ENCODE measurements around the gene CASP7.

Gene CASP7

GRCh38 chr10:113712755-113713639, 33.3 kb downstream of the CASP7 start:
- DNase-seq (ENCODE audit: low spot score): no peak

DNA sequence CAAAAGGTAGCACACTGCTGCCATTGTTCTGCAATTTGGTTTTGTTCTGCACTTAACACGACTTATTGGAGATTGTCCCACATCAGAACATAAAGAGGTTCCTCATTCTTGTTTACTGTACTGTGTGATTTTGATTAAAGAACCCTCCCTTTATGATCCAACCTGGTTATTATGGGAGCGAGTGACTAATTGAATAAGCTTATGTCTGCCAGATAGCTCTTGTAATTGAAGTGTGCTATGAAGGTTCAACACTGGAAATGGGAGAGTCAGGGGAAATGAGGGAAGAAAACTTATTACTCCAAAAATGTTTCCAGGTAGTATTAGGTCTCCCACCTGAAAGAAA, 33.9 kb downstream of the CASP7 start:
- DNase-seq (ENCODE audit: low spot score): no peak

DNA sequence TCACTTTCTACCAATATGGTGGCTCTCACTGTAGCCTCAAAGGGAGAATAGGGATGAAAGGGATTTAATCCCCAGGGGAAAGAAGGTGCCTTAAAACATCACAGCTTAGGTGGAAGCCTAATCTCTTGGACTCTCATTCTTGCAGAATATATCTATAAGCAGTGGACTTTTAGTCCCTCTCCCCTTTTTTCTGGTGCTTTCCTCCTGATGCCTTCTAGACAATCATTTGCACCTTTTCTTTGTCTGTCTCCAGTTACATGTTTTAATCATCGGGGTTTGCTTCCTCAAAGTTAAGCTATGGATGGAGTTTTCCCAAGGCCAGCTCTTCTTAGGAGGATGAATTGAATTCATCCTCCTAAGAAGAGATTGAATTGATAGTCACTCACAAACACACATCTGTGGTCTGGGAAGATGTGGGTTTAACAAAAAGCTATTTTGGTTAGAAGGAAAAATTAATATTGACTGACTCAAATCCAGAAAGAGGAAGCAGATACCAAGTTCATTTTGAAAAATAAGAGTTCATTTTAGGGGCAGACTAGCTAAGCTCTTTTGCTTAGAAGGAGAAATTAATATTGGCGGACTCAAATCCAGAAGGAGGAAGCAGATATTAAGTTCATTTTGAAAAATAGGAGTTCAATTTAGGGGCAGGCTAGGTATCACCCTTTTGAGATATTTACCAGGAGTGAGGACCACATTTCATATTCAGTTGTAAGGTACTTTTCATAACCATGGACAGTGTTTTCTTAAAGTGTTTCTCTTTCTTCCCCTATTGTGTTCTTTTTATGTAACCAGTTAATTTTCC, 36.6 kb downstream of the CASP7 start:
- no peak for DNase-seq (ENCODE audit: low spot score)

DNA sequence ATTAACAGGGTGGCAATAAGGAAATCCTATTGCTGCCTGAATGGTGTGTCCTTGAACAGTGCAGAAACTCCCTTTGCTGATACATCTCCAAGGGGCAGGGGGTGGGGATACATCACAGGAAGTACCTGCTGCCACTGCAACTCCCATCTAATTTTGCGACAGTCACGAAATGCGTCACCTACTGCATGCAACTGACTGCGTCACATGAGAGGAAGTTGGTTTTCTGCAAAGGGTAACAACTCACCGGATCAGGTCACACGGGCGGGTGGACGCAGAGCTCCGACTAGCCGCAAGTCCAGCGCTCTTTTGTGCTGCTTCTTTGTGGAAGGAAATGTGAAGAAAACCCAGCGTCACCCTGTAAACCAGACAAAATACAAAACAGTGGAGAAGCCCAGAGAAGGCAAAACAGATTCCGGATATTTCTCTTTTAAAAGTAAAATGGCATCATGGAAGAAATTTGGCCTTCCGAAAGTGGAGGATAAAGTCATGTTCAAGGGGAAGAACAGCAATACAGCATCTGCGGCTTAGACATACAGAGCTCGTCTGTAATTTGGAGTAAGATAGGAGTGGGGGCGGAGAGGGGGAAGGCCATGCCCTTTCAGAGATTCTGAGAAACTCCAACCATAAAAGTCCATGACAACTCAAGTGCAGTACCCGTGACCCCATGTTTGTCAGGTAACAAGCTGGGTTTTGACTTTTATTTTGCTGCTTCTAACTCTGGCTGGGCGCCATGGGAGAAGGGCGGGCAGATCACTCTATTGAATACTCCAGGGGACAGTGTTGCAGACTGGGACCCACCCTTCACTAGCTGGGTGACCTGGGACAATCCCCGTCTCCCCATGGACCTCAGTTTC, 39.5 kb downstream of the CASP7 start:
- no peak for DNase-seq (ENCODE audit: low spot score)

GRCh38 chr10:113720386-113720785, 40.7 kb downstream of the CASP7 start:
- DNase-seq (ENCODE audit: low spot score): no peak

DNA sequence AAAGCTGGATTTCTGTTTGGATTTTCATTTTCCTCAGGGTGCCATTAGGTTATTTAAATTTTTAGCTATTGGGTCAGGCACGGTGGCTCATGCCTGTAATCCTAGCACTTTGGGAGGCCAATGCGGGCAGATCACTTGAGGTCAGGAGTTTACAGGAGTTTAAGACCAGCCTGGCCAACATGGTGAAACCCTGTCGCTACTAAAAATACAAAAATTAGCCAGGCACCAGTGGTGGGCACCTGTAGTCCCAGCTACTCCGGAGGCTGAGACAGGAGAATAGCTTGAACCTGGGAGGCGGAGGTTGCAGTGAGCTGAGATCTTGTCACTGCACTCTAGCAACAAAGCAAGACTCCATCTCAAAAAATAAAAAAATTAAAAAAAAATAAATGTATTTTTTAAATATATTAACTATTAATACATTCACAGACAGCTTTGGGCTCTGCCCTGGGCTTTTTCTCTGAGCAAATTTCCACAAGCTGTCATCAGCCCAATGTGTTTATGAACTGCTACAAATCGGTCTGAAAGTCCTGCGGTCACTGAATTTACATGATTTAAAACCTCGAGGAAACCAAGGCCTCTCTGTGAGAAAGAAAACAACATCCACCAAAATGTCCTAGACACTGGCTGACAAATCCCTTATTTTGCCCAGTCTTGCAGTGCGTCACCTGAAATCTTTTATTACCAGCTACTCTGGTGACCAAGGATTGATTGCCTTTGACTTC, 52.6 kb downstream of the CASP7 start:
- DNase-seq (ENCODE audit: low spot score): no peak

DNA sequence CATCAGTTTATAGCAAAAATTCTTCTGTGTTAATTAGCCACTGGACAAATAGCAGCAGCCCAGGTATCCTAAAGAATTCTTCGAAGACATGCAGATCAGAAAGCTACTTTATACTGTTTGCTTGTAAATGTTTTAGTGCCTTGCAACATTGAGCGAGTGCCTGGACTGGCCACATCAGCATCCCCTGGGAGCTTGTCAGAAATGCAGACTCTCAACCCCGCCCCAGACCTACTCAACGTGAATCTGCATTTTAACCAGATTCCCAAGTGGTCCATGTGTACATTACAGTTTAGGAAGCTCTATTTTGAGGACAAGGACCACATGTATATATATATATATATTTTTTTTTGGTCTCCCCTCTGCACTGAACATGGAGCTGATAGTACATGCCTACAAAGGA, 53.3 kb downstream of the CASP7 start:
- no peak for DNase-seq (ENCODE audit: low spot score)

DNA sequence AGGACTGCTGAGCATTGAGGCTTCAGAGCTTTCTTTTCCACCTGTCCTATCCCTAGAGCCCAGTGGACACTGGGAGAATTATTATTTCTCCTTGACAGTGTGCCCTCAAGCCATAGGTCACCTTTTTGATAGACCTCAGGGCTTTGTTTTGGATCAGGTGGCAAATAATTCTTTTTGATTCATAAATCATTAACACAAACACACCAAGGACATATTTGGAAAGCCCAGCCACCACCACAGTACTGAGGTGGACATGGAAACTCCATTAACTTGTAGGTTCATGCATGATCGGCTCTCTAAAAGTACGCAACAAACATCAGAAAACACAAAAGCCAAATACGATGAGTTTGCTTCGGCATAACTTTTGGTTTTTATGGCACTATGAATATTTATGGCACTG, 53.9 kb downstream of the CASP7 start:
- no peak for DNase-seq (ENCODE audit: low spot score)

GRCh38 chr10:113735913-113736312, 56.2 kb downstream of the CASP7 start:
- no peak for DNase-seq (ENCODE audit: low spot score)

- DNase-seq (ENCODE audit: low spot score): no peak
Observed at GRCh38 chr10:113736576-113736975, 56.9 kb downstream of the CASP7 start.

DNA sequence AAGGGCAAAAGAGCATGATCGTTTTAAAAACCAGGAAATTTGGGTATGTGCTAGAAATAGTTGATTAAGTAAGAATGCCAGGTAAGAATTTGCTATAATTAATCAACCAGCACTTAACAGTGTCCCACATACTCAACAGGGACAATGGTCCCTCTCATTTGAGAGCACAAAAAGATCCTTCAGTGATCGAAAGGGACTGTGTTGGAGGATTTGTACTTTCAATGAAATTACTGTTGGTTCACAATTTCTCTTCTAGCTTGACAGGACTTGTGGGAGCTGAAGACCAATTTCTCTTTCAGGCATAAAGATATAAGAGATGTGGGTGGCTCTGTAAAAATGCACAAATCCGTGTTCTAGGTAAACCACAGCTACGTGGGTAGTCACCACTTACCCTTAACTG, 59.3 kb downstream of the CASP7 start:
- DNase-seq (ENCODE audit: low spot score): no peak

- DNase-seq (ENCODE audit: low spot score): no peak
Observed at GRCh38 chr10:113739577-113739976, 59.9 kb downstream of the CASP7 start.

GRCh38 chr10:113740850-113741249, 61.1 kb downstream of the CASP7 start:
- DNase-seq (ENCODE audit: low spot score): no peak

GRCh38 chr10:113742466-113742865, 62.8 kb downstream of the CASP7 start:
- no peak for DNase-seq (ENCODE audit: low spot score)

- DNase-seq (ENCODE audit: low spot score): no peak
Observed at GRCh38 chr10:113743594-113743993, 63.9 kb downstream of the CASP7 start.

- DNase-seq (ENCODE audit: low spot score): no peak
Observed at GRCh38 chr10:113745374-113745773, 65.7 kb downstream of the CASP7 start.

GRCh38 chr10:113746217-113746957, 66.7 kb downstream of the CASP7 start:
- no peak for DNase-seq (ENCODE audit: low spot score)

DNA sequence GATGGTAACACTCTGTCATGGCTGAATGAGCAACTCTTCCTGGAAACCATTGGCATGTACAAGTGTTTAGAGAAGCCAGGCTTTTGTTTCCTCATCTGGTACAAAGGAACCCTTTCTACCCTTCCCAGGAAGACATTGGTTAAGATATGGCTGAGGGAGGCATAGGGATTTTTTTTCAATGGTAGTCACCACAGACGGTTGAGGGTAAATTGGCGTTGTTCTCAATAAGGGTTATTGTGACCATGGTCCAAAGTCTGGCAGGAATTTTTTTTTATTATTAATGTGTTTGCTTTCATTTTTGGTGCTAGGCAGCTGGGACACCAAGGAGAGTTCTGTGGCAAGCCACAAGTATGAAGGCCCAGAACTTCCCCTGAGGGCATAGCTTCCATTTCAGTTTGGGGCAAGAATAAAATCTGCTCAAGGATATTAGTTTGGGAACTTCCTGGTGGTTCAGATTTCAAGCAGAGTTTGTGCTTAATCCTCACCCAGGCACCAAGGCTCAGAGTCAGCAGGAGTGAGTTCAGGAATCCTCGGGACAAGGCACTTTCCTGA, 71.5 kb downstream of the CASP7 start, which contains the start of gene PLEKHS1:
PLEKHS1 (plus strand) TSS at position 502 of the 552 bp plus-strand sequence. CDS start 3,596 bp downstream, outside the sequence.
- no peak for DNase-seq (ENCODE audit: low spot score)

DNA sequence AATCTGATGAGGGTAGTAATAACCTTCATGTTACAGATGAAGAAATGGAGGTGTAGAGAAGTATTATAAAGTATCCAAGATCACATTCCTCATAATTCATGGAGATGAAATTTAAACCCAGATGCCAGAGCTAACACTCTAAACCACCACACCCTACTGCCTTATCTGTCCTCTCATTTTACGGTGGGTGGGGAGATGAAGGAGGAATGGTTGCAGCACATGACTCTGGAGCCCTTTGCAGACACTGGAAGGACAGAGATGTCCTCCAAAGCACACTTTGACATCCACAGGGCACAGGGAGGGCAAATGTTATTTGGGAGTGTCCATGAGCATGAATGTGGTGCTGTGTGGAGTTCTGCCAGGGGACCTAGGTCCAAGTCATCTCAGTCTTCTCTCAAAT, 72.8 kb downstream of the CASP7 start:
- DNase-seq (ENCODE audit: low spot score): no peak

DNA sequence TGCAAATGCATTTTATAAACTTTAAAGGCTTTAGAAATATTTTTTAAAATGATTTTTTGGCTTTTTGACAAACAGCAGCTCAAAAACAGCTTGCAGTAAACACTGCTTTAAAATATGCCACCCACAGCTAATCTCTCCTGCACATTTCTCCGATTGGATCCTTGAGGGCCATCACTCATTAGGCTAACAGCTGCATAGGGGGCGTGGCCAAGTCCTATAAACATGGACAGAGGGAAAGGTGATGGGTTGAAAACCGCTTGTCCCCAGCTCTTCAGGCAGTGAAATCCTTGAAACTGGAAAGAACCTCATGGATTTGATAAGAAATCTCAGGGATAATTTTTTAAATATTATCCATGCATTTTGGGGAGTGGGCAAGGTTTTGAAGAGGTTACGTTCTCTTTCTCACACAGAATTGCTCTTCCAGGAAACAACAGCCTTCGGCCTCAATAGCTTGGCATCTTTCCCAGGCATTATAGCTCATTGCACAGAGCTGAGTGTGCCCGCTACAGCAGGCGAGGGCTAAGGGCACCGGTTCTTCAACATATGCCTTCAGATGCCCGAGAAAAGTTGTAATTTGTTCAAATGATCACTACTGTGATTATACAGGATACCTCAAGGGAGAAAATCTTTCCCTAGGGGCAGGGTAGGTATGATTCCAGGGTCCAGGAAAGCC, 73.4 kb downstream of the CASP7 start:
- DNase-seq (ENCODE audit: low spot score): peak; percentile 14

Data from kidney capillary endothelial cell (primary cell).